ENCODE results near the gene FOXN3. TPM values are rescaled to one million over a fixed set of nuclear protein-coding genes. Genes with fewer than 3 reads are reported as not detected.

FOXN3 gene
- total RNA-seq, 1 experiment from 2014 or later: 8.8 TPM

- H3K9me3 ChIP-seq (ENCODE audit: control insufficient read depth, insufficient read depth, low read depth, low read length): no peaks in the 10 kb centered on the region
- no peak overlapping the region for H3K4me3 ChIP-seq (ENCODE audit: low read depth in 2 of 2, low read length in 2 of 2)
- no peaks in the 10 kb centered on the region for H3K27me3 ChIP-seq (ENCODE audit: control insufficient read depth, insufficient read depth, low read length)
- ChIA-PET POLR2A (no interaction called here), CTCF (no interaction called here)
- H3K4me1 ChIP-seq (ENCODE audit: control insufficient read depth, insufficient read depth, low read length): no peaks in the 10 kb centered on the region
- in situ Hi-C loops (cut with HindIII; ENCODE audit: low pct_unique_long_range_greater_than_20kb, low sequenced_read_pairs): no loop called here
- DNase-seq (ENCODE audit: low read depth, low spot score): no peak
- H3K27ac ChIP-seq (ENCODE audit: low read length): no peak overlapping the region
- no peak for ATAC-seq
- no peaks in the 10 kb centered on the region for H3K36me3 ChIP-seq (ENCODE audit: control insufficient read depth, insufficient read depth, low read length)
- BruUV-seq (replicated peaks): no TSS peak
- intact Hi-C loops (cut with micrococcal nuclease; ENCODE audit: unreplicated experiment): no loop called here
- TF ChIP-seq TCF7L2 (IDR thresholded peaks at IDR 0.05; ENCODE audit: low read depth, low read length) (no peak), CTCF (IDR thresholded peaks at IDR 0.05) (no peak), POLR2AphosphoS5 (IDR thresholded peaks at IDR 0.05; ENCODE audit: low read depth, low read length) (no peak), SIN3A (IDR thresholded peaks at IDR 0.05; ENCODE audit: borderline replicate concordance, insufficient read depth, low read depth, low read length) (no peak)
These were observed 11.6 kb upstream of the FOXN3 start for GRCh38 chr14:89428546-89429198.

GRCh38 chr14:89428173-89428523, 11.1 kb upstream of the FOXN3 start:
- no peak overlapping the region for H3K27ac ChIP-seq (ENCODE audit: low read length)

More at GRCh38 chr14:89428173-89428523, 11.1 kb upstream of the FOXN3 start:
- Histone ChIP-seq H3K4me1 (ENCODE audit: control insufficient read depth, insufficient read depth, low read length) (no peaks in the 10 kb centered on the region), H3K27me3 (ENCODE audit: control insufficient read depth, insufficient read depth, low read length) (no peaks in the 10 kb centered on the region; the same call in 1 of the 2 replicates), H3K4me3 (ENCODE audit: low read depth in 2 of 2, low read length in 2 of 2) (no peak overlapping the region), H3K9me3 (ENCODE audit: control insufficient read depth, insufficient read depth, low read depth, low read length) (no peaks in the 10 kb centered on the region), H3K36me3 (ENCODE audit: control insufficient read depth, insufficient read depth, low read length) (no peaks in the 10 kb centered on the region)
- no TSS peak for BruUV-seq (replicated peaks)
- in situ Hi-C loops (cut with HindIII; ENCODE audit: low pct_unique_long_range_greater_than_20kb, low sequenced_read_pairs): no loop called here
- ATAC-seq (no peak), DNase-seq (ENCODE audit: low read depth, low spot score) (no peak)
- ChIA-PET CTCF (no interaction called here), POLR2A (no interaction called here)
- TF ChIP-seq POLR2AphosphoS5 (IDR thresholded peaks at IDR 0.05; ENCODE audit: low read depth, low read length) (no peak), SIN3A (IDR thresholded peaks at IDR 0.05; ENCODE audit: borderline replicate concordance, insufficient read depth, low read depth, low read length) (no peak), REST (IDR thresholded peaks at IDR 0.05; ENCODE audit: insufficient read depth in 1 of 2, low read depth in 2 of 2, low read length in 1 of 2) (no peak), TCF7L2 (IDR thresholded peaks at IDR 0.05; ENCODE audit: low read depth, low read length) (no peak), CTCF (IDR thresholded peaks at IDR 0.05) (no peak)
- intact Hi-C loops (cut with micrococcal nuclease; ENCODE audit: unreplicated experiment): no loop called here
